Ovary (tissue), 3 donors: Measurements from ENCODE around the gene COL27A1.

ENCODE experiments used
- CTCF ChIP-seq, 3 donors: fragments of 450-650 bp in 2 of 3; fragments of 200-600 bp in 1 of 3; IDR thresholded peaks; one replicate each; pipeline versions ENCODE4 v1.5.1 to v1.8.0; 2016 to 2022; ENCODE audit warnings: antibody characterized with exemption in 3 of 3, mild to moderate bottlenecking in 1 of 3
- POLR2A ChIP-seq: fragments of 450-650 bp; IDR thresholded peaks from one replicate; pipeline ENCODE4 v1.6.1; 2017; ENCODE audit warnings: antibody characterized with exemption, mild to moderate bottlenecking, moderate library complexity
- donor health status: DM: no; HTN: no; CAD: no.

- TF ChIP-seq CTCF (IDR thresholded peaks at IDR 0.05) (peak in 1 of 3 donors; percentile 27), POLR2A (no peak)
Observed at GRCh38 chr9:114233491-114234185, 78.3 kb downstream of the COL27A1 start.
